Neural crest cell (in vitro differentiated cells): ENCODE data around the gene NELL1. TPM values are rescaled to one million over a fixed set of nuclear protein-coding genes. Genes with fewer than 3 reads are reported as not detected.

Source experiments
- DNase-seq: peaks from one replicate; pipeline ENCODE4 v3.0.0; 2021; ENCODE audit warnings: low read depth, mixed read lengths, low spot score
- H3K27ac Mint-ChIP-seq: one replicate; pipeline ENCODE4 v1.8.0; 2021; ENCODE audit warnings: mild to moderate bottlenecking, mixed read lengths; ENCODE audit not compliant: unreplicated experiment
- H3K27me3 Mint-ChIP-seq: 2 replicates; pipeline ENCODE4 v1.8.0; 2021; ENCODE audit warnings: low read depth, mild to moderate bottlenecking, mixed read lengths
- H3K36me3 Mint-ChIP-seq: 2 replicates; pipeline ENCODE4 v1.8.0; 2021; ENCODE audit warnings: low read depth, mild to moderate bottlenecking, mixed read lengths
- H3K4me1 Mint-ChIP-seq: 2 replicates; pipeline ENCODE4 v1.8.0; 2021; ENCODE audit warnings: mixed read lengths
- H3K4me3 Mint-ChIP-seq: one replicate; pipeline ENCODE4 v1.8.0; 2021; ENCODE audit warnings: mild to moderate bottlenecking, mixed read lengths
- H3K9me3 Mint-ChIP-seq: 2 replicates; pipeline ENCODE4 v1.8.0; 2021; ENCODE audit warnings: mixed read lengths
- CTCF ChIP-seq: fragments of 200-600 bp; sonication (generic); conservative IDR thresholded peaks from 2 replicates; pipeline ENCODE4 v1.5.0; 2021; ENCODE audit warnings: antibody characterized with exemption, mild to moderate bottlenecking
- total RNA-seq: library from RNA; stranded (reverse); gene quantifications from 2 replicates; pipeline ENCODE4 v1.2.1, GENCODE V29; 2021

NELL1 gene
- total RNA-seq, 1 donor from 2014 or later, result 0.51 TPM

- Mint-ChIP-seq H3K9me3 (peaks cover 3% of the 10 kb centered on the region), H3K27ac (no peak overlapping the region), H3K4me1 (no peaks in the 10 kb centered on the region), H3K27me3 (peaks cover 13% of the 10 kb centered on the region), H3K4me3 (no peak overlapping the region), H3K36me3 (no peaks in the 10 kb centered on the region)
- no peak for DNase-seq
- TF ChIP-seq CTCF, result no peak
Observed at GRCh38 chr11:21364866-21365624, 695.7 kb downstream of the NELL1 start.

- Mint-ChIP-seq H3K36me3 (no peaks in the 10 kb centered on the region), H3K27me3 (peaks cover 13% of the 10 kb centered on the region), H3K4me3 (no peak overlapping the region), H3K4me1 (no peaks in the 10 kb centered on the region), H3K9me3 (no peaks in the 10 kb centered on the region), H3K27ac (no peak overlapping the region)
- no peak for TF ChIP-seq CTCF
- no peak for DNase-seq
Observed at GRCh38 chr11:21369947-21370346, 700.6 kb downstream of the NELL1 start.

GRCh38 chr11:21371044-21371443 lies 701.7 kb downstream of the NELL1 start:
- Mint-ChIP-seq H3K27me3 (peaks cover 13% of the 10 kb centered on the region), H3K36me3 (no peaks in the 10 kb centered on the region), H3K4me3 (no peak overlapping the region), H3K4me1 (no peaks in the 10 kb centered on the region), H3K27ac (no peak overlapping the region), H3K9me3 (no peaks in the 10 kb centered on the region)
- no peak for DNase-seq
- TF ChIP-seq CTCF, result no peak

GRCh38 chr11:21372672-21373071 lies 703.3 kb downstream of the NELL1 start:
- Mint-ChIP-seq H3K9me3 (peaks cover 3% of the 10 kb centered on the region), H3K4me1 (no peaks in the 10 kb centered on the region), H3K27ac (no peak overlapping the region), H3K4me3 (no peak overlapping the region), H3K36me3 (no peaks in the 10 kb centered on the region), H3K27me3 (peaks cover 12% of the 10 kb centered on the region)
- no peak for TF ChIP-seq CTCF
- DNase-seq, result no peak

- Mint-ChIP-seq H3K4me3 (no peak overlapping the region), H3K36me3 (no peaks in the 10 kb centered on the region), H3K4me1 (no peaks in the 10 kb centered on the region), H3K27me3 (peaks cover 3% of the 10 kb centered on the region), H3K27ac (no peak overlapping the region), H3K9me3 (peaks cover 3% of the 10 kb centered on the region)
- TF ChIP-seq CTCF, result no peak
- DNase-seq, result no peak
Observed at GRCh38 chr11:21374376-21374775, 705.0 kb downstream of the NELL1 start.
